ENCODE data around the gene SSR2.
"Not testable (repeated sequence)": the region's sequence is repeated elsewhere in the genome, so short reads cannot be mapped to it uniquely, and the experiment has no call there.

The SSR2 gene

GRCh38 chr1:156001021-156001661 is 19.6 kb downstream of the SSR2 start:
- Histone ChIP-seq H3K36me3 (ENCODE audit: control insufficient read depth in 5 of 5, insufficient read depth in 5 of 5, low read length in 5 of 5) (no peaks in the 10 kb centered on the region), H3K9me3 (ENCODE audit: control insufficient read depth in 5 of 5, low read length in 5 of 5) (no peaks in the 10 kb centered on the region), H3K4me1 (ENCODE audit: control insufficient read depth in 5 of 5, insufficient read depth in 5 of 5, low read length in 5 of 5) (peaks cover 1 to 16% (median 12%) of the 10 kb centered on the region in 5 donors), H3K9ac (ENCODE audit: low read length in 5 of 5) (peak overlapping the region in 2 of 5 donors; percentile 0 to 20), H3K4me3 (ENCODE audit: low read depth in 1 of 5, low read length in 5 of 5) (peak overlapping the region in 1 of 5 donors; percentile 16), H3K27ac (ENCODE audit: low read depth, low read length) (no peak overlapping the region), H3K27me3 (ENCODE audit: control insufficient read depth in 5 of 5, insufficient read depth in 4 of 5, low read length in 5 of 5) (peaks cover 0 to 4% (median 0%) of the 10 kb centered on the region in 5 donors)

DNA sequence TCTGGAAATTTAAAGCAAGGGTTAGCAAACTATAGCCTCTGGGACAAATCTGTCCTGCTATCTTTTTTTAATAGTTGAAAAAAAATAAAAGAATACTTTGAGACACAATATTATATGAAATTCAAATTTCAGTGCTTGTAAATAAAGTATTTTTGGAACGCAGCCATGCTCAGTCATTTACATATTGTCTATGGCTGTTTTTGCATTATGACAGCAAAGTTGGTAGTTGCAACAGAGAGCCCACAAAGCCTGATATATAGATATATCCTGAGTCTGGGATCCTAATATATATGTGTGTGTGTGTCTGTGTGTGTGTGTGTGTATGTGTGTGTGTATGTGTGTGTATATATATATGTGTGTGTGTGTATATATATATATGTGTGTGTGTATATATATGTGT is 20.8 kb downstream of the SSR2 start:
- Histone ChIP-seq H3K9me3 (ENCODE audit: control insufficient read depth in 5 of 5, low read length in 5 of 5) (no peaks in the 10 kb centered on the region), H3K9ac (ENCODE audit: low read length in 5 of 5) (no peak overlapping the region), H3K27ac (ENCODE audit: low read depth, low read length) (no peak overlapping the region), H3K4me3 (ENCODE audit: low read depth in 1 of 5, low read length in 5 of 5) (no peak overlapping the region), H3K36me3 (ENCODE audit: control insufficient read depth in 5 of 5, insufficient read depth in 5 of 5, low read length in 5 of 5) (no peaks in the 10 kb centered on the region), H3K4me1 (ENCODE audit: control insufficient read depth in 5 of 5, insufficient read depth in 5 of 5, low read length in 5 of 5) (peaks cover 1 to 16% (median 12%) of the 10 kb centered on the region in 5 donors), H3K27me3 (ENCODE audit: control insufficient read depth in 5 of 5, insufficient read depth in 4 of 5, low read length in 5 of 5) (peaks cover 0 to 4% (median 0%) of the 10 kb centered on the region in 5 donors)

DNA sequence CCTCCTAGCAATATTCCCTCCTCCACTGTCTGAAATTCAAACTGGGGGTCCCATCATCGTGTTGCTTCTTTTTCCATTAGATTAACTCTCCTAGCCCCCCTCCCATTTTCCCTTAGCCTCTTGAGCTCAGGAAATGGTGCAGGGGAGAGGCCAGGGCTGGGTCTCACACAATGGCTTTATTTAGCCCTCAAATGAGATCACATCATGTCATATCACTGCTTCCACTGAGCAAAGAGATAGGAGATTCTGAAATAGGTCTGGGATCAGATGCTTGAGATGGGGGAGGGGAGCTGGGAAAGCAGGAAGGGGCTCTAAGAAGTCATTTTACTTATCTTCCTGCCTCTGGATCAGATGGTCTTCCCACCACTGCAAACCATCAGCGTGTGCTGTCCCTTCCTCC is 24.6 kb downstream of the SSR2 start:
- H3K36me3 ChIP-seq (ENCODE audit: control insufficient read depth in 5 of 5, insufficient read depth in 5 of 5, low read length in 5 of 5), result no peaks in the 10 kb centered on the region
- no peak overlapping the region for H3K27ac ChIP-seq (ENCODE audit: low read depth, low read length)
- no peak overlapping the region for H3K9ac ChIP-seq (ENCODE audit: low read length in 5 of 5)
- H3K27me3 ChIP-seq (ENCODE audit: control insufficient read depth in 5 of 5, insufficient read depth in 4 of 5, low read length in 5 of 5), result no peaks in the 10 kb centered on the region
- H3K4me3 ChIP-seq (ENCODE audit: low read depth in 1 of 5, low read length in 5 of 5), result no peak overlapping the region
- H3K9me3 ChIP-seq (ENCODE audit: control insufficient read depth in 5 of 5, low read length in 5 of 5), result no peaks in the 10 kb centered on the region
- H3K4me1 ChIP-seq (ENCODE audit: control insufficient read depth in 5 of 5, insufficient read depth in 5 of 5, low read length in 5 of 5), result peaks cover under 1 to 3% (median 3%) of the 10 kb centered on the region in 5 donors

- H3K4me3 ChIP-seq (ENCODE audit: low read depth in 1 of 5, low read length in 5 of 5), result no peak overlapping the region
- H3K9me3 ChIP-seq (ENCODE audit: control insufficient read depth in 5 of 5, low read length in 5 of 5), result no peaks in the 10 kb centered on the region
- H3K36me3 ChIP-seq (ENCODE audit: control insufficient read depth in 5 of 5, insufficient read depth in 5 of 5, low read length in 5 of 5), result no peaks in the 10 kb centered on the region
- no peak overlapping the region for H3K9ac ChIP-seq (ENCODE audit: low read length in 5 of 5)
- H3K27me3 ChIP-seq (ENCODE audit: control insufficient read depth in 5 of 5, insufficient read depth in 4 of 5, low read length in 5 of 5), result no peaks in the 10 kb centered on the region
- H3K27ac ChIP-seq (ENCODE audit: low read depth, low read length), result no peak overlapping the region
- peaks cover 4 to 20% (median 12%) of the 10 kb centered on the region in 5 donors for H3K4me1 ChIP-seq (ENCODE audit: control insufficient read depth in 5 of 5, insufficient read depth in 5 of 5, low read length in 5 of 5)
Observed at GRCh38 chr1:155993595-155993994, 27.2 kb downstream of the SSR2 start.

- H3K27me3 ChIP-seq (ENCODE audit: control insufficient read depth in 5 of 5, insufficient read depth in 4 of 5, low read length in 5 of 5), result no peaks in the 10 kb centered on the region
- no peak overlapping the region for H3K27ac ChIP-seq (ENCODE audit: low read depth, low read length)
- H3K9ac ChIP-seq (ENCODE audit: low read length in 5 of 5), result no peak overlapping the region
- H3K36me3 ChIP-seq (ENCODE audit: control insufficient read depth in 5 of 5, insufficient read depth in 5 of 5, low read length in 5 of 5), result no peaks in the 10 kb centered on the region
- H3K4me1 ChIP-seq (ENCODE audit: control insufficient read depth in 5 of 5, insufficient read depth in 5 of 5, low read length in 5 of 5), result peaks cover 4 to 20% (median 12%) of the 10 kb centered on the region in 5 donors
- H3K9me3 ChIP-seq (ENCODE audit: control insufficient read depth in 5 of 5, low read length in 5 of 5), result no peaks in the 10 kb centered on the region
- H3K4me3 ChIP-seq (ENCODE audit: low read depth in 1 of 5, low read length in 5 of 5), result peak overlapping the region in 2 of 5 donors; percentile 22 to 62
Observed at GRCh38 chr1:155990005-155990739, 30.6 kb downstream of the SSR2 start.

DNA sequence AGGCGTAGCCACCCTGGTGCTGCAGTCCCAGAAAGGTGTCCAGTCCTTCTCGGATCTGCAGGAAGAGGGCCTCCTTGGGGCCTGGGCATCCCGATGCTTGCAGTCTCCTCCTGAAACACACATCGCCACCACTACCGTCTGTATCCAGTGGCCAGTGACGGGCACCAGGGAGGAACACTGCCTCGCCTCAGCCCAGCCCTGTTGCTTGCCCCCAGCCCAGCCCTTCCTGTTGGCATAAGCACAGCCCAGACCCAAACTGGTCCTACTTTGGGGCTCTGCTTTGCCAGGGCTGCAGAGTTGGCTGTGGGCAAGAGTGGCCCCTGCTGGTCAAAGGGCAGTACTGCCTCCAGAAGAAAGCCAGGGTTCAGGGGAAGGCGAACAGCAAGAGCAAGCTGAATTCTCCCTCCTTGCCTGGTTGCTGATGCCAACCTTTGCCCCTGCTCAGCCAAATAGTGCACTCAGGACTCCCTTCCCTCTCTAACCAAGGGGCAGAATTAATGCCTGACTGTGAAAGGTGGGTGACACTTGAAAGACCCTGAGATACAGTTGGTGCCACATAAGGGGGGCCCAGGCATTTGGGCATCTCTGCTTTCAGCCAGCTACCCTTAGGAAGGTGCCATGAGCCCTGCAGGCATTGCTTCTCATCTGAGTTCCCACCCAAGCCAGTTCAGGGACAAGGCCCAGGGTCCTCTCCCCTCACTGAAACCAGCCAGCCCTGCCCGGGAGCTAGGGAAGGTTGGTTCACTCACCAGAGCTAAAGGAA is 31.3 kb downstream of the SSR2 start:
- Histone ChIP-seq H3K27me3 (ENCODE audit: control insufficient read depth in 5 of 5, insufficient read depth in 4 of 5, low read length in 5 of 5) (no peaks in the 10 kb centered on the region), H3K4me3 (ENCODE audit: low read depth in 1 of 5, low read length in 5 of 5) (peak overlapping the region; percentile 55 to 77 (median 62)), H3K27ac (ENCODE audit: low read depth, low read length) (peak overlapping the region; percentile 23), H3K9me3 (ENCODE audit: control insufficient read depth in 5 of 5, low read length in 5 of 5) (no peaks in the 10 kb centered on the region), H3K36me3 (ENCODE audit: control insufficient read depth in 5 of 5, insufficient read depth in 5 of 5, low read length in 5 of 5) (no peaks in the 10 kb centered on the region), H3K9ac (ENCODE audit: low read length in 5 of 5) (peak overlapping the region in 4 of 5 donors; percentile 7 to 80 (median 36)), H3K4me1 (ENCODE audit: control insufficient read depth in 5 of 5, insufficient read depth in 5 of 5, low read length in 5 of 5) (peaks cover 4 to 20% (median 13%) of the 10 kb centered on the region in 5 donors)

DNA sequence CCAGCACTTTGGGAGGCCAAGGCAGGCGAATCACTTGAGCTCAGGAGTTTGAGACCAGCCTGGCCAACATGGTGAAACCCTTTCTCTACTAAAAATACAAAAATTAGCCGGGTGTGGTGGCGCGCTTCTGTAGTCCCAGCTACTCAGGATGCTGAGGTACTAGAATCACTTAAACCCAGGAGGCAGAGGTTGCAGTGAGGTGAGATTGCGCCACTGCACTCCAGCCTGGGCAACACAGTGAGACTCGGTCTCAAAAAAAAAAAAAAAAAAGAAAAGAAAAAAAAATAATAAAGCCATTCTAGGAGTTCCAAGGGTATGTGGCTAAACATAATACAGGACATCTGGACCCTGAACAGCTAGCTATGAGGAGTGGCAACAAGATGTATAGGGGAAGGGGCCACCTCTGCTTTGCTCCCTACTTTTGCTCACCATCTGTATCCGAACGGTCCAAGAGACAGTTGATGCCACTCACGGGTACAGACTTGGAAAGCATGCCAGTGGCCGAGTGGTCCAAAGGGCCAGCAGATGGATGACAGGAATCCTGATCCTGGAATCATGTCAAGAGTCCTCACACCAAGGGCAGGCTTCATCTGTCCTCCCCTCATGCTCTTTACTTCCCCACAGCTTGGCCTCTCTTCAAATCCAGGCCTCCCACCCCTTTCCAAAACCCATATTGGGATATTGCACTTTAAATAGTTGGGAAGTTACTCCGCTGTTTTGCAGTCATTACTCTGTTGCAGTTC is 35.7 kb downstream of the SSR2 start:
- H3K27me3 ChIP-seq (ENCODE audit: control insufficient read depth in 5 of 5, insufficient read depth in 4 of 5, low read length in 5 of 5); H3K36me3 ChIP-seq (ENCODE audit: control insufficient read depth in 5 of 5, insufficient read depth in 5 of 5, low read length in 5 of 5); H3K9ac ChIP-seq (ENCODE audit: low read length in 5 of 5); H3K4me3 ChIP-seq (ENCODE audit: low read depth in 1 of 5, low read length in 5 of 5); H3K27ac ChIP-seq (ENCODE audit: low read depth, low read length); H3K9me3 ChIP-seq (ENCODE audit: control insufficient read depth in 5 of 5, low read length in 5 of 5): not testable (repeated sequence)
- H3K4me1 ChIP-seq (ENCODE audit: control insufficient read depth in 5 of 5, insufficient read depth in 5 of 5, low read length in 5 of 5), result peaks cover 30 to 57% (median 55%) of the 10 kb centered on the region in 5 donors

DNA sequence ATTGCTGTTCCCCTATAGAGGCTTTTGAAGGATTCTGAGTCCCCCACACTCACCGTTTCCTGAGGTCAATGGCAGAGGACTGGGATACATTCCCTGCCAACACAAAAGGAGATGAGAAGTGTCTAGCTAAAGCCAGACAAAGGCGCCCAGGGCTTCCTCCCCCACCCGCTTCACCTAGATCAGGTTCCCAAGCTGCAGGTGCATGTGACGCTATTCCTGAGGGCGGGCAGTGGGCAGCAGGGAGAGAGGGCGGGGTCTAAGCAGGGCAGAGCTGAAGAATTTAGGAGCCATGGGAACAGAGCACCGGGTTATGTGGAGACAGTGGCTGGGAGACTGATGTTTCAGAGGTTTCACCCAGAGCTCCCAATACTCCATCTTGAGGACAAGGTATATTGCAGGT is 36.4 kb downstream of the SSR2 start:
- peak overlapping the region in 1 of 5 donors; percentile 41 for H3K9ac ChIP-seq (ENCODE audit: low read length in 5 of 5)
- no peaks in the 10 kb centered on the region for H3K36me3 ChIP-seq (ENCODE audit: control insufficient read depth in 5 of 5, insufficient read depth in 5 of 5, low read length in 5 of 5)
- H3K4me1 ChIP-seq (ENCODE audit: control insufficient read depth in 5 of 5, insufficient read depth in 5 of 5, low read length in 5 of 5), result peaks cover 32 to 59% (median 57%) of the 10 kb centered on the region in 5 donors
- peak overlapping the region; percentile 99 for H3K27ac ChIP-seq (ENCODE audit: low read depth, low read length)
- H3K9me3 ChIP-seq (ENCODE audit: control insufficient read depth in 5 of 5, low read length in 5 of 5), result no peaks in the 10 kb centered on the region
- H3K4me3 ChIP-seq (ENCODE audit: low read depth in 1 of 5, low read length in 5 of 5), result no peak overlapping the region
- no peaks in the 10 kb centered on the region for H3K27me3 ChIP-seq (ENCODE audit: control insufficient read depth in 5 of 5, insufficient read depth in 4 of 5, low read length in 5 of 5)

- no peaks in the 10 kb centered on the region for H3K9me3 ChIP-seq (ENCODE audit: control insufficient read depth in 5 of 5, low read length in 5 of 5)
- no peaks in the 10 kb centered on the region for H3K27me3 ChIP-seq (ENCODE audit: control insufficient read depth in 5 of 5, insufficient read depth in 4 of 5, low read length in 5 of 5)
- H3K27ac ChIP-seq (ENCODE audit: low read depth, low read length), result peak overlapping the region; percentile 99
- H3K4me1 ChIP-seq (ENCODE audit: control insufficient read depth in 5 of 5, insufficient read depth in 5 of 5, low read length in 5 of 5), result peaks cover 34 to 59% (median 59%) of the 10 kb centered on the region in 5 donors
- no peaks in the 10 kb centered on the region for H3K36me3 ChIP-seq (ENCODE audit: control insufficient read depth in 5 of 5, insufficient read depth in 5 of 5, low read length in 5 of 5)
- H3K9ac ChIP-seq (ENCODE audit: low read length in 5 of 5), result peak overlapping the region in 4 of 5 donors; percentile 29 to 97 (median 45)
- H3K4me3 ChIP-seq (ENCODE audit: low read depth in 1 of 5, low read length in 5 of 5), result peak overlapping the region; percentile 22 to 69 (median 45)
Observed at GRCh38 chr1:155983191-155984024, 37.3 kb downstream of the SSR2 start.

Measured in subcutaneous abdominal adipose tissue (tissue), 5 donors.